ENCODE measurements around the gene BMS1.
"Not testable (repeated sequence)": the region's sequence is repeated elsewhere in the genome, so short reads cannot be mapped to it uniquely, and the experiment has no call there.

BMS1 gene, protein sequence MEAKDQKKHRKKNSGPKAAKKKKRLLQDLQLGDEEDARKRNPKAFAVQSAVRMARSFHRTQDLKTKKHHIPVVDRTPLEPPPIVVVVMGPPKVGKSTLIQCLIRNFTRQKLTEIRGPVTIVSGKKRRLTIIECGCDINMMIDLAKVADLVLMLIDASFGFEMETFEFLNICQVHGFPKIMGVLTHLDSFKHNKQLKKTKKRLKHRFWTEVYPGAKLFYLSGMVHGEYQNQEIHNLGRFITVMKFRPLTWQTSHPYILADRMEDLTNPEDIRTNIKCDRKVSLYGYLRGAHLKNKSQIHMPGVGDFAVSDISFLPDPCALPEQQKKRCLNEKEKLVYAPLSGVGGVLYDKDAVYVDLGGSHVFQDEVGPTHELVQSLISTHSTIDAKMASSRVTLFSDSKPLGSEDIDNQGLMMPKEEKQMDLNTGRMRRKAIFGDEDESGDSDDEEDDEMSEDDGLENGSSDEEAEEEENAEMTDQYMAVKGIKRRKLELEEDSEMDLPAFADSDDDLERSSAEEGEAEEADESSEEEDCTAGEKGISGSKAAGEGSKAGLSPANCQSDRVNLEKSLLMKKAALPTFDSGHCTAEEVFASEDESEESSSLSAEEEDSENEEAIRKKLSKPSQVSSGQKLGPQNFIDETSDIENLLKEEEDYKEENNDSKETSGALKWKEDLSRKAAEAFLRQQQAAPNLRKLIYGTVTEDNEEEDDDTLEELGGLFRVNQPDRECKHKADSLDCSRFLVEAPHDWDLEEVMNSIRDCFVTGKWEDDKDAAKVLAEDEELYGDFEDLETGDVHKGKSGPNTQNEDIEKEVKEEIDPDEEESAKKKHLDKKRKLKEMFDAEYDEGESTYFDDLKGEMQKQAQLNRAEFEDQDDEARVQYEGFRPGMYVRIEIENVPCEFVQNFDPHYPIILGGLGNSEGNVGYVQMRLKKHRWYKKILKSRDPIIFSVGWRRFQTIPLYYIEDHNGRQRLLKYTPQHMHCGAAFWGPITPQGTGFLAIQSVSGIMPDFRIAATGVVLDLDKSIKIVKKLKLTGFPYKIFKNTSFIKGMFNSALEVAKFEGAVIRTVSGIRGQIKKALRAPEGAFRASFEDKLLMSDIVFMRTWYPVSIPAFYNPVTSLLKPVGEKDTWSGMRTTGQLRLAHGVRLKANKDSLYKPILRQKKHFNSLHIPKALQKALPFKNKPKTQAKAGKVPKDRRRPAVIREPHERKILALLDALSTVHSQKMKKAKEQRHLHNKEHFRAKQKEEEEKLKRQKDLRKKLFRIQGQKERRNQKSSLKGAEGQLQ

DNA sequence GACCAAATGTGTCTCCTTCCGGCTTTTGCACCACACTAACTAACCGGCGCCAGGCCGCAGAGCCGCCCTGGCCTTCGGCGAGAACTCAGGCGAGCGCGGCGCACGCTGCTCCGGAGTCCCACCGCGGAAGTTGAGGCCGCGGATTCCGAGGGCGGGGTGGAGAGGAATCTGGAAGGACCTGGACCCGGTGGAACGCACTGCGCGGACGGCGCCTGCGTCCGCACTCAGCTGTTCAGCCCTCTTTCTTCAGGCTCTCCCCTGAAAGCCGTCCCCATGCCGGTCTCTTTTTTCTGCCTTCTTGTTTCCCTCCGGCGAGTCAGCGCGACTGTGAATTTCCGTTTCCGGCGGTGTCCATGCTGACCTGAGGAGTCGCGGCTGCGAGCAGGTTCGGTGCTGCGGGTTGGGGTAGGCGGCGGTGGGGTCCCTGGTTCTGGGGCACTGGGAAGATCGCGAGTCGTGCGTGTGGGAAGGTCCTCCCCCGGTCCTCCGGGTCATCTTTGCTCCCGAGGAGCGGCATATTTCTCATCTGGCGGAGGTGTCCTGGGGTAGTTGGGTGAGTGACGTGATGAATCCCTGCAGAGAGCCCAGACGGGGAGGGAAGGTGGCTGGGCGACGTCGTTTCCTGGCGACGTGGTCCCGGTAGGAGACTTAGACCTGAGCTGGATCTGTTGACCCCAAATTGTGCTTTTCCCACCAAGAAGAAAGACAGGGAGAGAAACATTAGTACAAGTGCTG is at the start of gene BMS1:
Gene BMS1, plus strand, starts transcription at position 350 of the 735 bp plus-strand sequence. CDS start 1,600 bp downstream, outside the sequence.
- peak; percentile 78 for DNase-seq (ENCODE audit: low read depth)

DNA sequence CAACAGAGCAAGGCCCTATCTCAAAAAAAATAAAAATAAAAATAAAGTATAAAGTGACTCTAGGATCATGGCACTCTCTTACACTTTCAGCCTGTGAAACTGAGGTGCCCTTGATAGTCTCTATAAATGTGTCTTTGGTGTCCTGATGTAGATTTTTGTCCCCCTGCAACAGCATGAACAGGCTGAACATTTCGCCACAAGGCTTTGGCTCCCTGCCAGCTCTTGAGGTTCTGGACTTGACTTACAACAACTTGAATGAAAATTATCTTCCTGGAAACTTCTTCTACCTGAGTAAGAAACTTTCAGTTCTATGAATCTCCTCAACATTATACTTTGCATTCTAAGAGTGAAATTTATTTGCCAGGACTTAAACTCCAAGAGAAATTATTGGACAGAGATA is 48.1 kb upstream of the BMS1 start:
- no peak for DNase-seq (ENCODE audit: low read depth)

DNA sequence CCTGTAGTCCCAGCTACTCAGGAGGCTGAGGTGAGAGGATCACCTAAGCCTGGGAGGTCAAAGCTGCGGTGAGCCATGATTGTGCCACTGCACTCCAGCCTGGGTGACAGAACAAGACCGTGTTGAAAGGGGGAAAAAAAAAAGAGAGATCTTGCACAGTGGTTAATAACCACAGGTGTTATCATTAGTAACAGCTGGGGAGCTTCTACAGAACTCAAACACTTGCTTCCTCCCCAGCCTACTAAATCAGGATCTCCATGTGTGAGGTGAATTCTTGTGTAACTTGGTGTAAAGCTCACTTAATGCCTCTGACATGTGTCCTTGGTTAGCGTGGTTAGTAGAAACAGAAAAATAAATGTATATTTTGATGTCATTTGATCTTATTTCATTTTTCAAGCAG is 43.9 kb upstream of the BMS1 start:
- no peak for DNase-seq (ENCODE audit: low read depth)

DNA sequence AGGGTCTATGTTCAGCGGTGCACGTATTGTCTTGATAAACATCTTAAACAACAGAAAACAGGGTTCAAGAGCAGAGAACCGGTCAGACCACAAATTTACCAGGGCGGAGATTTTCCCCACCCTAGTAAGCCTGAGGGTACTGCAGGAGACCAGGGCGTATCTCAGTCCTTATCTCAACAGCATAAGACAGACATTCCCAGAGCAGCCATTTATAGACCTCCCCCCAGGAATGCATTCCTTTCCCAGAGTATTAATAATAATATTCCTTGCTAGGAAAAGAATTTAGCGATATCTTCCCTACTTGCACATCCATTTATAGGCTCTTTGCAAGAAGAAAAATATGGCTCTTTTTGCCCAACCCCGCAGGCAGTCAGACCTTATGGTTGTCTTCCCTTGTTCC is 41.1 kb upstream of the BMS1 start:
- not testable (repeated sequence) for DNase-seq (ENCODE audit: low read depth)

DNA sequence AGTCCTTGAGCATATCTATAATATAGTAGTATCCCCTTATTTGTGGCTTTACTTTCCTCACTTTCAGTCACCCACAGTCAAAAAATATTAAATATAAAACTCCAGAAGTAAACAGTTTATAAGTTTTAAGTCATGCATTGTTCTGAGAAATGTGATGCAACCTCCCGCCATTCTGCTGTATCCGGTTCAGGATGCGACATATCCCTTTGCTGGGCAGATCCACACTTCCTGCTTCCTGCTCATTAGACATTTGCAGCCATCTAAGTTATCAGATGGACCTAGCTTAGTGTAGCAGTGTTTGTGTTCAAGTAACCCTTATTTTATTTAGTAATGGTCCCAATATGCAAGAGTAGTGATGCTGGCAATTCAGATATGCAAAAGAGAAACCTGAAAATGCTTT is 38.9 kb upstream of the BMS1 start:
- DNase-seq (ENCODE audit: low read depth), result no peak

DNA sequence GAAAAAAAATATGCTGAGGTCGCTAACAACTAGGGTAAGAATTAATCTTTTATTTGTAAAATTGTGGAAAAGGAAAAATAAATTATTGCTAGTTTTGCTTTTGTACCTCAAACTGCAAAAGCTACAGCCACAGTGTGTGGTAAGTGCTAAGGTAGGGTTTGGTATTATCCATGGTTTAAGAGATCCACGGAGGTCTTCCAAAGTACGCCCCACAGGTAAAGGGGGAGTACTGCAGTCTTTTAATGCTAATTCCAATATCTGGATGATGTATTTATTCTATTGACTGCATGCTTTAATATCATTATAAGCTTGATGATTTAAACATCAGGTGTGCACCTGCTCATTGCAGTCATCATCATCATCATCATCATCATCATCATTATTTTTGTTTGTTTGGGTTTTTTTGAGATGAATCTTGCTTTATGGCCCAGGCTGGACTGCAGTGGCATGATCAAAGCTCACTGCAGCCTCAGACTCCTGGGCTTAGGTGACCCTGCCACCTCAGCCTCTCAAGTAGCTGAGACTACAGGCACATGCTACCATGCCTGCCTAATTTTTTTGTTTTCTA is 38.4 kb upstream of the BMS1 start:
- no peak for DNase-seq (ENCODE audit: low read depth)

DNA sequence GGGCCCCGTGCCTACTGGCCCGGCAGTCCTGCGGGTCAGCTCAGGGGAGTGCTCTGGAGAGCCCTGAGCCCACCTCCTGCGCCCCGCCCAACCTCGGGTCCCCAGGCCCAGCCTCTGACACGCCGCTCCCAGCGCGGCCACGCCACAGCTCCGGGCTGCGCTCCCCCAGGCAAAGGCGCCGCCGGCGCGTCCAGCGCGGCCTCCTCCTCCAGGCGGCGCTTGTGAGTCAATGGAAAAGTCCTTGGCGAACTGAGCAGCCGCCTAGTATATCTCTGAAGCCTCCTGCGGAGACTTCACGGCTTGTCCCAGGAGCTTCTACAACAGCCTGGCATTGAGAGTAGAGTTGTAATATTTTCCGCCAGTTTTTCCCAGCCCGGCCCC is 29.5 kb upstream of the BMS1 start:
- DNase-seq (ENCODE audit: low read depth), result peak; percentile 11

DNA sequence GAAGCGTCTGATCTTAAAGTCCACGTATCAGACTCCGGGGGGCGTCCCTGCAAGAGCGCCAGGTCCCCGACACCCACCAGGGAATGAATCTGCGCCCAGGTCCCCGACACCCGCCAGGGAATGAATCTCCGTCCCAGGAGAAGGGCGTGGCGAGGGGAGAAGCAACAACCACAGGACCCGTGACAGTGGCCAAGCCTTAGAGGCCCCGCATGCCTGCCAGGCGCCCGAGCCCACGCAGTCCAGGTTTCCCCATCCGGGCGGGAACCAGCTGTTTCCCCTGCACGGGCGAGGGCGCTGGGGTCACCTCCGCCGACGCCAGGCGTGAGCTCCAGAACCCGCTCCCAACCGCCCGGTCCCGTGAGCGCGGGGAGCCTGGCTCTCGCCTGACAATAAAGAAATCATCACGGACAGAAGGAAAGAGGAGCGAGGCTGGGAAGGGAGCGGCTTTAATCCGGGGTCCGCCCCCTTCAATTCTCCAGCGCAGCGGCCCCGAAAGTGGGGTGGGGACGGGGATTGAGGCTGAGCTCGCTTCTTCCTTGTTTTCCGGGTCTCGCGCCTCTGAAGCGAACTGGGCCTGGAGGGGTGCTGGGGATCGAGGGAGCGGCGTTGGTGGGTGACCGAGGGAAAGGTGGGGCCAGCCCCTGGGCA is 29.0 kb upstream of the BMS1 start:
- no peak for DNase-seq (ENCODE audit: low read depth)

DNA sequence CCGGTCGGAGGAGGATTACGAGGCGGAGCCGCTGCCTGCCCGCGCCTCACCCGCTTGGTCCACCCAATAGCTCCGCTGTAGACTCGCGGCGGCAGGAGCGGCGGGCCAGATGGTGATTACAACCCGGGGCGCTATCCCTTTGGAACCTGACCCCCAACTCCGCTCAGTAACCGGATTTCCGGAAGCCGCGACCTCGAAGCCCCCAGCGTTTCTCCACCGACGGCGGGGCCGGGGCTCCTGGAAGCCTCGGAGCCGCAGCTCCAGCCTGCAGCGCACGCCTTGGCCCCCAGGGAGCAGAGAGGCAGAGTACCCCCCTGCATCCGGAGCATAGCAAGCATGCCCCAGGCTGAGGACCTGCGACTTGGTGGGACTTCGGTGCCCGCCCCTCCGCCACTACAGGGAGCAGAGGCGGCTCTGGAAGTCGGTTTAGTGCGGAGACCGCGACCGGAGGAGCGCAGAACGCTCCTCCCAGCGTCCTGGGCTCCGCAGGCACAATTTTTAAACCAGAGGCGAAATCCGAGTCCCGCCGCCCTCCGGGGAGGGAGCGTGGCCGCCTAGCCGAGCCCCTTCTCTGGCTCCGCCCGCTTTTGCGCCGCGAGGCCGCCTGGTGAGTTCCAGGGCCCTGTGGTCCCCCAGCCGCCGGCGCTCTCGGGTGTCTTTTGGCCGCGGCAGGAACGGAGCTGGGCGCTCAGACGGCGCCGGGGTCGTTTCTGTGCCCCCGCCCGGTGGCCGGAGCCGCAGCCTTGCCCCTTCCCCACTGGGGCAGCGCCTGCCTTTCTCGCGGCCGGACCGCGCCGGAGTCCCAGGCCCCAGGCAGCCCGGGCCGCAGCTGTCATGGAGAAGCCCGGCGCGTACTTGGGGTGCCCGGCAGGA is 28.2 kb upstream of the BMS1 start:
- no peak for DNase-seq (ENCODE audit: low read depth)

DNA sequence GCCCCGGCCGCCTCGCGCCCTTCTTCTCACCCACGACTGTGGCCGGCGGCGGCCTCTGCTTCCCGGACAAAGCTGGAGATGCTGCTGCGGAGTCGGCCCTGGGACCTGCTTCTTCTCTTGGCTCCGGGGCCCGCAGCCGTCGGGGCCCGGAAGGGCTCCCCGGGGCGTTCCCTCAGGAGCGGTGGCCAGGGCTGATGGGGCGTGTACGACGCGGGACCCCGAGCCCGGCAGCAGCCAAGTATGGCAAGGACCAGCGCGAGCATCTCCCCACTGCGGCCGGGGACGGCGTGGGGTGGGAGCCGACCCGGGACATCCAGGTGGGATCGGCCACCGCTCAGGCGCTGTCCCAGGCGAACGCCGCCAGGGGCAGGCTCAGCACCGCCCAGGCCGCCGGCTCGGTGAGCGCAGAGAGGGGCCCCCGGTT is 27.6 kb upstream of the BMS1 start:
- no peak for DNase-seq (ENCODE audit: low read depth)

DNA sequence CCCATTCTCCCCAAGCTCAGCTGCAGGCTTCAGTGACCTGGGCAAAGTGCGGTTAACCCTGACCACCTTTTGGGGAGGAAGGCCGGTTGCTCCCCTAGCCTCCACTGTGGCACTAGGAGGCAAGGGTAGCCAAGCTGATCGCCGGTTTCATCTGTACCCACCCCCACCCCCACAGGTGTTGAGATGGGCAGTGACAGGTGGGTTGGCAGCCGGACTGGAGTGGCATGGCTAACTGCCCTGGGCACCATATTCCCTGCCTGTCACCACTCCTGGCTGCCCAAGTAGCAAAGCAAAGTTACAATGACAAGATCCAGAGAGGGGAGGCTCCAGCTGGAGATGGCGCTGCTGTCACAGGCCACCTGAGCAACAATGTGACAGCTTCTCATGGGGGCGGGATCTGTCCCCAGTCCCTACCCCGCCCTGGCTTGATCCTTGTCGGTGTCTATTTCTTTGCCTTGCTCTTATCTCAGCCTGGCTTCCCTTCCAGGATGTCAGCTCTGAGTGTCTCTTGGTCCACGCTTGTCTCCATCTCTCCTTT is 27.0 kb upstream of the BMS1 start:
- DNase-seq (ENCODE audit: low read depth), result no peak

DNA sequence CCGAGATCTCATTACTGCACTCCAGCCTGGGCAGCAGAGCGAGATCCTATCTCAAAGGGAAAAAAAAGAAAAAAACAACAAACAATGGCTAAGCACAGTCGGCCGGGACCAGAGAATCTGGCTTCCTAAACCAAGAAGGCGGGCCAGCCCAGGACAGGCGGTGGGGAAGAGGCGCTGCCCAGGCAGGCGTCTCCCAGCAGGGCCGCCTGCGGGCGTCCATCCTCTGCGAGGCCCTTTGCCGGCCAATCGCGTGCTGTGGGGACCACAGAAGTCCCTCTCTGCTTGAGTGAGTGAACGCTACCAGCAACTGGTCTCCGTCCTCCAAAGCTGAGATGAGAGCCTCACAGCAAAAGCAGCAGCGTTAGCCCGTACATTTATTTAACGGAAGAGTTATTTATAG is 14.7 kb upstream of the BMS1 start:
- DNase-seq (ENCODE audit: low read depth), result no peak

DNA sequence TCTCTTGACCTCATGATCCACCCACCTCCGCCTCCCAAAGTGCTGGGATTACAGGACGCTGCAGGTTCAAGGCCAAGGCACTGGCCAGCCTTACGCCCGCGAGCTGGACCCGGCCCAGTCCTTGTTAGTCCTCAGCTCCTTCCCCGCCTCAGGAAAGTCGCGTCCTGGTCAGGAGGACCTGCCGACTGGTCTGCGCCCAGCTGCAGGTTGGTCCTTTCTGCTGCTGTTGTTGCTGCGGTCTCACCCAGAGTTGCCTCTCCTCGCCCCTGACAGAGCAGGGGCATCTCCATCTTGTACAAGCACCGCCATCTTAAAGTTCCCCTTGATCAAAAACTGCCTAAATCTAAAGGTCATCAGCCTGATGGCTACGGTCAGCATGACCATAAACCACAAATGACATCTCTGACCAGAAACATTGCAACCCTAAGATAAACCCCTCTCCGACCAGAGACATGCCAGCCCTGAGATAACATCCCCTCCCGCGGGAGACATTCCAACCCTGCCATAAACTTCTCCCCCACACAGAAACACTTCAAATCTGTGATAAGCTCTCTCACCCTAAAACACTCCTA is 13.9 kb upstream of the BMS1 start:
- no peak for DNase-seq (ENCODE audit: low read depth)

DNA sequence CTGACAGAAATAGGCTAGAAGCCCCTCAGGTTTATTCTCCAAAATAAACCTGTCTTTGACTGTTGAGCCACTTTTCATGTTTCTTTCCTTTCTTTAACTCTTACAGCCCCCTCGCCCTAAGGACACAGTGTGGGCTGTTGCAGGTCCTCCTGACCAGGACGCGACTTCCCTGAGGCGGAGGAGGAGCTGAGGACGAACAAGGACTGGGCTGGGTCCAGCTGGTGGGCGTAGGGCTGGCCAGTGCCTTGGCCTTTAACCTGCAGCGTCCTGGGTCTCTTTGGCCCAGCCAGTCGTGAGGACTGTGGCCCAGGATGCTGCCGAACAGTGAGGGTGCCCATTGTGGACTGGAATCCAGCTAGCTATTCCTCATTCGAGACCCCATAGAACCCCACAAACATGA is 13.4 kb upstream of the BMS1 start:
- DNase-seq (ENCODE audit: low read depth), result no peak

DNA sequence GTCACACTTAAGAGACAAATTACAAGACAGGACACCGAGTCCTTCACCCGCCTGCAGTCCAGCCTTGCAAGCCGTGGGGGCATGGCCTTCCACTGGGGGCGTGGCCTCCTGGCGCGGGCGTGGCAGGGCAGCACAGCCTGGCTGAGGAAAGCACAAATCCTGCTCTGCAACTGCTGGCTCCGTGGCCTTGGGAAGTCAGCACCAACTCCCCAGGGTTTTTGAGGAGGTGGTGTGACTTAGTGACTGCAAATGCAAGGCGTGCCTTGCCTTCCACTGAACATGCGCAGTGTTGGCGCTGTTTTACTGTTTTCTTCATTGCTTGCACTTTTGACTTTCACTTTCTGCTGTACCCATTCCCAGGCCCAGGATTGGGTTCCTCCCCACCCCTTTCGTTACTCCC is 12.9 kb upstream of the BMS1 start:
- DNase-seq (ENCODE audit: low read depth), result no peak

DNA sequence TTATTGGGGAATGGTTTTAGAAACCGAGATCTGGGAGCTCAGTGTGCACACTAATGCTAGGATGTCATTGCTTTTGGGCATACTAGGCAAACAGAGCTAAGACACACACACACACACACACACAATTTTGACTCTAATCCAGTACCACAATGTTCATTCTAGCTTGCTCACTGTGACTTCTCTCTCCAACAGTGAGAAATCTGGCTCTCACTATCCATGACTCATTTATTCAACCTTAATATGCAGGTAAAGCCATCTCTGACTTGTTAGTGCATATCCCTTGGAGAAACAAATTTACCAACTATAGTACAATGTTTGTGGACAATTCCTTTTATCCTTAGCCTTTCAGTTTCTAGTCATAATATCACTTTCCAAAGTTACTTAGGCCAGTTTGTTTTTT is 5.9 kb upstream of the BMS1 start:
- no peak for DNase-seq (ENCODE audit: low read depth)

DNA sequence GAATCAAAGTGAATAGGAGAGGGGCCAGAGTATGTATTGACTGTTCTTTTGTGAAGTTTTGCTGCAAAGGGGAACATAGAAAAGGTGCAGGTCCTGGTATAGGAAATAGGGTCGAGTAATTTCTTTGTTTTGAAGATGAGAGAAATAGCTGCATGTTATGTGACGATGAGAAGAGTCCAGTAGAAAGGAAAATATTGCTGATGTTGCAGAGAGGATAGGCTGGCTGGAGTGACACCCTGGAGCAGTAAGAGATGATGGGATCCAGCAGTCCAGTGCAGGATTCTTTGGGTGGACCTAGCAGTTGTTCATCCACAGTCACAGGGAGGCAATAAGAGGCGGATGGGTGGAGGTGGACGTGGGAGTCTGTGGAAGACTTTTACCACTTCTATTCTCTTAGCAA is 2.1 kb upstream of the BMS1 start:
- no peak for DNase-seq (ENCODE audit: low read depth)

DNA sequence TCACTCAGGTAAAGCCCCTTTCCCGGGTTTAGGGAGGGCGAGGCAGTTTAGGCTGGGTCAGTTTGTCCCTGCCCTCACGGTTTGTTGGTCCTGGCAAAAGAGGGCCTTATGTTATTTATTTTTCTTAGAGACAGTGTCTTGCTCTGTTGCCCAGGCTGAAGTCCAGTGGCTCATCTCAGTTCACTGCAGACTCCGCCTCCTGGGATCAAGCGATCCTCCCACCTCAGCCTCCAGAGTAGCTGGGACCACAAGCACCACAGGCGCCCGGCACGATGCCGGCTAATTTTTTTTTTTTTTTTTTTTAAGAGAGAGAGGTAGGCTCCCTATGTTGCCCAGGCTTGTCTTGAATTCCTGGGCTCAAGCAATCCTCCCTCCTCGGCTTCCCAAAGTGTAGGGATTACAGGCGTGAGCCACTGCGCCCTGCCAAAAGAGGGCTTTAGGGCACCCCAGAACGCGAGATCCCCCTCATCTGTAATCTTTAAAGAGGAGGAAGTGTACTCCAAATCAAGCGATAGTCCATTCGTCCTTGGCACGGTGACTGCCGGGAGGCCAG is 626 bp upstream of the BMS1 start:
- no peak for DNase-seq (ENCODE audit: low read depth)

DNA sequence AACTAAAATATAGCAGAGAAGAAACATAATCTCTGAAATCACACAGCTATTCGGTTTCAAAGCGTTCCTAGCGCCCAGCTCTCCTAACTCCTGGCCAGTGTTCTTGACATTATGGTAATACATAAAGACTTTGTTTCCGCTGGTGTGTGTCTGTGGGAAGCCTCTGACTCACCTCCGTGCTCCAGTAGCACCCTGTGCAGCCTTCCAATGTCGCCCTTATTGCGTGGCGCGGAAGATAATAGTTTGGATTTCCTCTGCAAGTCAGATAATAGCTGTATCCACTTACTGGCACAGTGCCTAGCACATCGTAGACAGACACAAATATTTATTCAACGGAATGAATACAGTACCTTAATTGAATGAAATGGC is 570 bp downstream of the BMS1 start:
- peak; percentile 24 for DNase-seq (ENCODE audit: low read depth)
